OCI-LY3 (cell line): Measurements from ENCODE around the gene FGGY.

Source experiments
- H2AFZ ChIP-seq: fragments of 200-600, 300-600 bp; shearing (Covaris generic); 2 replicates; pipeline ENCODE4 v1.6.0; 2014; ENCODE audit warnings: antibody characterized with exemption, low read depth, low read length
- H3K27ac ChIP-seq: fragments of 200-600, 300-600 bp; sonication (generic); 2 replicates; pipeline ENCODE4 v1.5.1; 2014; ENCODE audit warnings: mild to moderate bottlenecking, low read length, moderate library complexity, mixed read lengths
- H3K27me3 ChIP-seq: fragments of 200-600, 300-600 bp; sonication (generic); 2 replicates; pipeline ENCODE4 v1.6.1; 2014; ENCODE audit warnings: low read depth, low read length, mixed read lengths
- H3K36me3 ChIP-seq: fragments of 200-600, 300-600 bp; sonication (generic); replicated peaks from 2 replicates; pipeline ENCODE3; 2014; ENCODE audit warnings: low read depth, low read length, mixed read lengths
- H3K4me1 ChIP-seq: fragments of 300-600, 200-600 bp; sonication (generic); 2 replicates; pipeline ENCODE4 v1.6.1; 2014; ENCODE audit warnings: low read length, mixed read lengths
- H3K4me2 ChIP-seq: fragments of 200-600, 300-600 bp; sonication (generic); 2 replicates; pipeline ENCODE4 v1.6.1; 2014; ENCODE audit warnings: low read length, mixed read lengths
- H3K4me3 ChIP-seq: fragments of 300-600, 200-600 bp; sonication (generic); 2 replicates; pipeline ENCODE4 v1.5.1; 2014; ENCODE audit warnings: antibody characterized with exemption, mild to moderate bottlenecking, low read length, moderate library complexity
- H3K79me2 ChIP-seq: fragments of 300-600, 200-600 bp; shearing (Covaris generic); 2 replicates; pipeline ENCODE4 v1.6.1; 2014; ENCODE audit warnings: mild to moderate bottlenecking, low read length, mixed read lengths
- H3K9ac ChIP-seq: fragments of 300-600, 200-600 bp; shearing (Covaris generic); 2 replicates; pipeline ENCODE4 v1.6.0; 2014; ENCODE audit warnings: mild to moderate bottlenecking, low read length, moderate library complexity
- H3K9me3 ChIP-seq: fragments of 200-600, 300-600 bp; shearing (Covaris generic); 2 replicates; pipeline ENCODE4 v1.6.1; 2014; ENCODE audit warnings: low read length, mixed read lengths; ENCODE audit not compliant: insufficient read depth
- H4K20me1 ChIP-seq: fragments of 200-600, 300-600 bp; sonication (generic); 2 replicates; pipeline ENCODE4 v1.6.1; 2016; ENCODE audit warnings: low read length, mixed read lengths; ENCODE audit not compliant: insufficient read depth
- EZH2phosphoT487 ChIP-seq: fragments of 200-600 bp; shearing (Covaris generic); IDR thresholded peaks from 2 replicates; pipeline ENCODE4 v1.6.1; 2018; ENCODE audit warnings: antibody characterized with exemption, mixed run types, low read depth
- TF ChIP-seq, protein P1 (sequence below): fragments of 200-600, 300-600 bp; sonication (generic); IDR thresholded peaks from 2 replicates; pipeline ENCODE4 v1.5.1; 2014; ENCODE audit warnings: antibody characterized with exemption, low read length, low read depth

FGGY gene

DNA sequence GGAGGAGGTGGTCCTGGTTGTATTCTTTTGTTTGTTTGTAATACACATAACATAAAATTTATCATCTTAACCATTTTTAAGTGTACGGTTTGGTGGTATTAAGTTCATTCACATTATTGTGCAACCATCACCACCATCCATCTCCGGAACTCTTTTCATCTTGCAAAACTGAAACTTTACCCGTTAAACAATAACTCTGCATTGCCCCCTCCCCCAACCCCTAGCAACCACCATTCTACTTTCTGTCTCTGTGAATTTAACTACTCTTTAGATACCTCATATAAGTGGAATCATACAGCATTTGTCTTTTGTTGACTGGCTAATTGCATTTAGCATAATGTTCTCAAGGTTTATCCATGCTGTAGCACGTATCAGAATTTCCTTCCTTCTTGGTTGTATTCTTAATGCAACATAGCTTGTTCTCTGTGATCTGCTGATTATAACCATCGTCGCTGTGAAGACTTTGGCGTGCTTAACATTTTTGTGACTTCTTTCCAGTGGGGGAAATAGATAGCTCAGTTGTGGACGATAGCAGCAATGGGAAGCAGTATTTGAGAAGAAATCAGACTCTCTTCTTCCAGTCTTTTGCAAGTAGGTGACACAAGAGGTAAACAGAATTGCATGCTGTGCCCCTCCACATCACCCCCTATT, 400.4 kb downstream of the FGGY start:
- H3K9me3 ChIP-seq: no peaks in the 10 kb centered on the region
- H3K27me3 ChIP-seq: no peaks in the 10 kb centered on the region
- H4K20me1 ChIP-seq: no peaks in the 10 kb centered on the region
- peak overlapping the region; percentile 60 for H3K27ac ChIP-seq
- H3K4me3 ChIP-seq: peak overlapping the region; percentile 70
- H2AFZ ChIP-seq: peak overlapping the region; percentile 31
- TF ChIP-seq, protein P1, sequence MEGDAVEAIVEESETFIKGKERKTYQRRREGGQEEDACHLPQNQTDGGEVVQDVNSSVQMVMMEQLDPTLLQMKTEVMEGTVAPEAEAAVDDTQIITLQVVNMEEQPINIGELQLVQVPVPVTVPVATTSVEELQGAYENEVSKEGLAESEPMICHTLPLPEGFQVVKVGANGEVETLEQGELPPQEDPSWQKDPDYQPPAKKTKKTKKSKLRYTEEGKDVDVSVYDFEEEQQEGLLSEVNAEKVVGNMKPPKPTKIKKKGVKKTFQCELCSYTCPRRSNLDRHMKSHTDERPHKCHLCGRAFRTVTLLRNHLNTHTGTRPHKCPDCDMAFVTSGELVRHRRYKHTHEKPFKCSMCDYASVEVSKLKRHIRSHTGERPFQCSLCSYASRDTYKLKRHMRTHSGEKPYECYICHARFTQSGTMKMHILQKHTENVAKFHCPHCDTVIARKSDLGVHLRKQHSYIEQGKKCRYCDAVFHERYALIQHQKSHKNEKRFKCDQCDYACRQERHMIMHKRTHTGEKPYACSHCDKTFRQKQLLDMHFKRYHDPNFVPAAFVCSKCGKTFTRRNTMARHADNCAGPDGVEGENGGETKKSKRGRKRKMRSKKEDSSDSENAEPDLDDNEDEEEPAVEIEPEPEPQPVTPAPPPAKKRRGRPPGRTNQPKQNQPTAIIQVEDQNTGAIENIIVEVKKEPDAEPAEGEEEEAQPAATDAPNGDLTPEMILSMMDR: no peak
- no peak for TF ChIP-seq EZH2phosphoT487
- H3K4me2 ChIP-seq: peak overlapping the region; percentile 91
- H3K79me2 ChIP-seq: no peaks in the 10 kb centered on the region
- H3K36me3 ChIP-seq: no peaks in the 10 kb centered on the region
- H3K4me1 ChIP-seq: peaks cover 31% of the 10 kb centered on the region
- H3K9ac ChIP-seq: peak overlapping the region; percentile 44

DNA sequence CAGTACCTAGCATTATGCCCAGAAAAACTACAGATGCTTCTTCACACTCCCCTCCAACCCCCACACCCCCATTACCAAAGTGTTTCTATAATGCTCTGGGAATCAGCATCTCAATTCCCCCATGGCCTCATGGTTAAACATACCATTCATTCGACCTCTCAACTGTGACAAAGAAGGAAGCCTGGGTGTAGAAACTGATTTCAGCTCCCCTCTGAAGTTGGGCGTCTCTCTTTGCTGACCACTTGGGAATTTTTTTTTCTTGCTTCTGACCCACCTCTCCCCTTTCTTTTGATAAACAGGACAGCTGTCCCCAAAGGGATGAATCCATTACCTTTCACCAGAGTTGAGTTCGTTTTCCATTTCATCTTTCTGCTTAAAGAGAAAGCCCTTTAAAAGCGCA, 401.5 kb downstream of the FGGY start:
- Histone ChIP-seq H3K4me1 (peaks cover 31% of the 10 kb centered on the region), H2AFZ (peak overlapping the region; percentile 46; the same call in 1 of the 2 replicates), H3K27ac (no peak overlapping the region), H3K36me3 (no peaks in the 10 kb centered on the region), H3K4me3 (peak overlapping the region; percentile 60), H4K20me1 (no peaks in the 10 kb centered on the region), H3K9ac (0 out of 2 replicates have a peak overlapping the region, but pooled peaks have one; percentile 34), H3K9me3 (no peaks in the 10 kb centered on the region), H3K79me2 (no peaks in the 10 kb centered on the region), H3K4me2 (peak overlapping the region; percentile 91), H3K27me3 (no peaks in the 10 kb centered on the region)
- no peak for TF ChIP-seq EZH2phosphoT487
- TF ChIP-seq, protein P1: no peak

DNA sequence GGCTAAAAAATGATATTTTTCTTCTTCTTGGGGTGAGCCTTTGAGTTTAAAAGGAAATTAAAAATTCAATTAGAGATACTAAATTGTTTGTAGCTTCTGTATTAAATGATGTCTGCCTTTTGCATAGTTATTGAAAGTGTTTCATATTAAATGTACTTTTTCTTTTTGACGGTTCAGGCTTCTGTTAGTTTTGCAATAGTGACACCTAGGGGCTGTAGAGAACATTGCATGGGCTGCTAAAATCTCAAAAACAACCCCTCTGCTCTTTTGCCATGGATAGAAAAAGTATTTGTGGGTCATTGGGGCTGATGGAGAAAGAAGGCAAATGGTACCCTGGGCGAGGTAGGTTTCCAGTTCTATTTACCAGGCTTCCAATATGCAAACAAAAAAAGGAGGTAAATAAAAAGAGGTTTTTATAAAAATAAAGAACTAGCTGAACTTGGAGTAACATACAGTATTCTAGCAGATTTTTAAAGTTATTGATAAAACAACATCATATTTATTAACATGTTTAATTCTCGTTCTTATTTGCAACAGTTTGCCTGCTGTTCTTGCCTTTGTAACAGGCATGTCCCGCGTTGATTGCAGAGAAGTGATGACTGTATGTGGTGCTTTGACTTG, 402.4 kb downstream of the FGGY start:
- H3K4me3 ChIP-seq: peak overlapping the region; percentile 60
- no peaks in the 10 kb centered on the region for H3K27me3 ChIP-seq
- peak overlapping the region; percentile 91 for H3K4me2 ChIP-seq
- H3K79me2 ChIP-seq: no peaks in the 10 kb centered on the region
- no peaks in the 10 kb centered on the region for H4K20me1 ChIP-seq
- peak overlapping the region; percentile 34; the same call in 1 of the 2 replicates for H3K9ac ChIP-seq
- H3K9me3 ChIP-seq: no peaks in the 10 kb centered on the region
- H3K4me1 ChIP-seq: peaks cover 31% of the 10 kb centered on the region
- no peak overlapping the region for H3K27ac ChIP-seq
- no peak for TF ChIP-seq EZH2phosphoT487
- TF ChIP-seq, protein P1: peak; percentile 79
- no peaks in the 10 kb centered on the region for H3K36me3 ChIP-seq
- no peak overlapping the region for H2AFZ ChIP-seq

DNA sequence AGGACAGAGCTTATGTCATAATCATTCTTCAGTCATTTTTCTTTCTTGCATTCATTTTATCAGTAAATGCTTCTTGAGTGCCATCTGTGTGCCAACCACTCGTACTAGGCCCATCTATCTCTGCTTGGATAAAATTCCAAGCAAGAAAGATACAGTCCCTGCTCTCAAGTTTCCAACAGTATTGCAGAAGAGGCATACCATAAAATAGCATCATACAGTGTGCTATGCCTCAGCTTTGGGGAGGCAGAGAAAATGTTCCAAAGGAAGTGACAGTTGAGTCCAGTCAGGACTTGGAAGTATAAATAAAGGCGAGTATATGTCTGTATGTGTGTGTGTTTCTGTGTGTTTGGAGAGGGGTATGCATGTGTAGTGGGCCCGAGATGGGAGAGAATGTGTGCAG, 404.5 kb downstream of the FGGY start:
- Histone ChIP-seq H4K20me1 (no peaks in the 10 kb centered on the region), H3K36me3 (no peaks in the 10 kb centered on the region), H3K27ac (no peak overlapping the region), H3K4me2 (no peak overlapping the region), H3K79me2 (no peaks in the 10 kb centered on the region), H3K9ac (no peak overlapping the region), H3K4me1 (peaks cover 28% of the 10 kb centered on the region), H3K4me3 (no peak overlapping the region), H3K9me3 (no peaks in the 10 kb centered on the region), H2AFZ (no peak overlapping the region), H3K27me3 (no peaks in the 10 kb centered on the region)
- TF ChIP-seq, protein P1: no peak
- no peak for TF ChIP-seq EZH2phosphoT487
